T-helper 9 cell (primary cell): ENCODE data around the gene CASZ1.

Experiments used
- DNase-seq: peaks from one replicate; pipeline ENCODE4 v3.0.0-alpha.2; 2020

CASZ1 gene

GRCh38 chr1:10745886-10746455 is 50.5 kb downstream of the CASZ1 start:
- DNase-seq, result no peak

GRCh38 chr1:10745383-10745782 is 51.1 kb downstream of the CASZ1 start:
- DNase-seq, result no peak

- DNase-seq, result no peak
These were observed 51.7 kb downstream of the CASZ1 start for GRCh38 chr1:10744654-10745238.

GRCh38 chr1:10744029-10744428 is 52.4 kb downstream of the CASZ1 start:
- DNase-seq, result no peak

GRCh38 chr1:10741696-10742095 is 54.8 kb downstream of the CASZ1 start:
- DNase-seq, result no peak

GRCh38 chr1:10740123-10740522 is 56.3 kb downstream of the CASZ1 start:
- no peak for DNase-seq

- DNase-seq, result no peak
These were observed 56.9 kb downstream of the CASZ1 start for GRCh38 chr1:10739589-10739988.

GRCh38 chr1:10738061-10739058 is 58.1 kb downstream of the CASZ1 start:
- DNase-seq, result no peak

- no peak for DNase-seq
These were observed 58.8 kb downstream of the CASZ1 start for GRCh38 chr1:10737651-10738050.

- no peak for DNase-seq
These were observed 59.5 kb downstream of the CASZ1 start for GRCh38 chr1:10736634-10737586.

- no peak for DNase-seq
These were observed 60.7 kb downstream of the CASZ1 start for GRCh38 chr1:10735563-10736305.

GRCh38 chr1:10734962-10735544 is 61.4 kb downstream of the CASZ1 start:
- no peak for DNase-seq

GRCh38 chr1:10734375-10734774 is 62.1 kb downstream of the CASZ1 start:
- no peak for DNase-seq

GRCh38 chr1:10733474-10734366 is 62.7 kb downstream of the CASZ1 start:
- no peak for DNase-seq

- DNase-seq, result no peak
These were observed 65.5 kb downstream of the CASZ1 start for GRCh38 chr1:10730985-10731384.

GRCh38 chr1:10728595-10729410 is 67.6 kb downstream of the CASZ1 start:
- no peak for DNase-seq

- no peak for DNase-seq
These were observed 68.7 kb downstream of the CASZ1 start for GRCh38 chr1:10727751-10728232.

GRCh38 chr1:10726355-10726754 is 70.1 kb downstream of the CASZ1 start:
- no peak for DNase-seq
